Testis (tissue), 2 donors: ENCODE results near the gene MRPL50.

Experiments
- CTCF ChIP-seq, 3 experiments: fragments of 450-650 bp in 2 of 3; fragments of 200-600 bp in 1 of 3; sonication (generic) in 1 of 3; IDR thresholded peaks; one replicate each; pipeline ENCODE4 v1.5.1; 2016 to 2019; ENCODE audit warnings: antibody characterized with exemption in 3 of 3, mild to moderate bottlenecking in 2 of 3, moderate library complexity in 1 of 3
- POLR2A ChIP-seq: fragments of 450-650 bp; IDR thresholded peaks from one replicate; pipeline ENCODE4 v1.6.1; 2017; ENCODE audit warnings: antibody characterized with exemption, mild to moderate bottlenecking, moderate library complexity

GRCh38 chr9:101415578-101415977, 17.2 kb upstream of the MRPL50 start:
- TF ChIP-seq CTCF (IDR thresholded peaks at IDR 0.05) (no peak), POLR2A (no peak)
